Fibroblast of upper back skin (primary cell): Measurements from ENCODE around the gene MS4A6E.
A peak's percentile ranks its signal among the peaks of the same experiment; 100 is the strongest.
"Not testable (repeated sequence)": the region's sequence is repeated elsewhere in the genome, so short reads cannot be mapped to it uniquely, and the experiment has no call there.

Experiments
- DNase-seq: peaks from one replicate; pipeline ENCODE4 v3.0.0-alpha.2; 2013

MS4A6E gene

GRCh38 chr11:60326955-60327354, at the start of gene MS4A6E:
TSS of gene MS4A6E (plus strand) at chr11:60327255. CDS start at chr11:60334896, 7,641 bp downstream.
- no peak for DNase-seq

- no peak for DNase-seq
These were observed 46.6 kb upstream of the MS4A6E start, which contains the start of gene MS4A4A for GRCh38 chr11:60280412-60280811. TSS of gene MS4A4A (plus strand) at chr11:60280666. CDS start at chr11:60280676, 10 bp downstream.

GRCh38 chr11:60281485-60281884, 45.6 kb upstream of the MS4A6E start:
- no peak for DNase-seq

- DNase-seq: no peak
These were observed 44.8 kb upstream of the MS4A6E start for GRCh38 chr11:60282286-60282685.

- not testable (repeated sequence) for DNase-seq
These were observed 41.5 kb upstream of the MS4A6E start for GRCh38 chr11:60285411-60286126.

GRCh38 chr11:60288531-60288930, 38.5 kb upstream of the MS4A6E start:
- DNase-seq: no peak

GRCh38 chr11:60292145-60292544, 34.9 kb upstream of the MS4A6E start:
- DNase-seq: no peak

- DNase-seq: no peak
These were observed 25.9 kb upstream of the MS4A6E start for GRCh38 chr11:60301178-60301577.

- DNase-seq: not testable (repeated sequence)
These were observed 25.2 kb upstream of the MS4A6E start for GRCh38 chr11:60301884-60302283.

GRCh38 chr11:60303661-60304060, 23.4 kb upstream of the MS4A6E start:
- no peak for DNase-seq

GRCh38 chr11:60305906-60306619, 21.0 kb upstream of the MS4A6E start:
- no peak for DNase-seq

- DNase-seq: no peak
These were observed 19.4 kb upstream of the MS4A6E start for GRCh38 chr11:60307507-60308195.

- no peak for DNase-seq
These were observed 16.6 kb upstream of the MS4A6E start for GRCh38 chr11:60310407-60310998.

- DNase-seq: no peak
These were observed 12.3 kb upstream of the MS4A6E start for GRCh38 chr11:60314635-60315321.

- no peak for DNase-seq
These were observed 11.2 kb upstream of the MS4A6E start for GRCh38 chr11:60315871-60316270.

GRCh38 chr11:60316317-60316716, 10.7 kb upstream of the MS4A6E start:
- DNase-seq: no peak

GRCh38 chr11:60318726-60319125, 8.3 kb upstream of the MS4A6E start:
- no peak for DNase-seq

- no peak for DNase-seq
These were observed 6.0 kb upstream of the MS4A6E start for GRCh38 chr11:60321051-60321450.

GRCh38 chr11:60328460-60328859, 1.4 kb downstream of the MS4A6E start:
- DNase-seq: no peak

GRCh38 chr11:60332846-60333245, 5.8 kb downstream of the MS4A6E start:
- DNase-seq: no peak

- DNase-seq: peak; percentile 0
These were observed 7.1 kb downstream of the MS4A6E start for GRCh38 chr11:60334005-60334620.

- DNase-seq: no peak
These were observed 9.8 kb downstream of the MS4A6E start for GRCh38 chr11:60336767-60337391.
